Esophagus squamous epithelium (tissue), 5 donors: ENCODE data around the gene TPSD1. TPM values are rescaled to one million over a fixed set of nuclear protein-coding genes. Genes with fewer than 3 reads are reported as not detected.
"Not testable (repeated sequence)": the region's sequence is repeated elsewhere in the genome, so short reads cannot be mapped to it uniquely, and the experiment has no call there.

ENCODE experiments used
- DNase-seq: peaks from one replicate; lab custom pipeline; 2025; lab: John Stamatoyannopoulos, UW
- H3K27ac ChIP-seq, 4 donors: fragments of 200-600 bp; sonication (generic); one replicate each; pipeline ENCODE4 v1.5.1; 2016 to 2019; ENCODE audit warnings: mild to moderate bottlenecking in 1 of 4
- H3K27me3 ChIP-seq, 4 donors: fragments of 200-600 bp; sonication (generic); 1 replicate in 3 of 4; 2 replicates in 1 of 4; pipeline versions ENCODE4 v1.5.1 to v1.6.0; 2017 to 2021; ENCODE audit warnings: antibody characterized with exemption in 1 of 4
- H3K36me3 ChIP-seq, 3 donors: fragments of 200-600 bp; sonication (generic); one replicate each; pipeline ENCODE4 v1.5.1; 2016 to 2019
- H3K4me1 ChIP-seq, 3 donors: fragments of 200-600 bp; sonication (generic); one replicate each; pipeline ENCODE4 v1.5.1; 2017 to 2019
- H3K4me3 ChIP-seq, 4 donors: fragments of 200-600 bp; sonication (generic); 1 replicate in 3 of 4; 2 replicates in 1 of 4; pipeline ENCODE4 v1.5.1; 2016 to 2019; ENCODE audit warnings: mild to moderate bottlenecking in 2 of 4, moderate library complexity in 1 of 4
- H3K9me3 ChIP-seq, 3 donors: fragments of 200-600 bp; sonication (generic); one replicate each; pipeline ENCODE4 v1.5.1; 2016 to 2019
- POLR2A ChIP-seq, 4 donors: fragments of 450-650 bp; IDR thresholded peaks; one replicate each; pipeline ENCODE4 v1.6.1; 2017; ENCODE audit warnings: antibody characterized with exemption in 4 of 4, mild to moderate bottlenecking in 4 of 4, moderate library complexity in 3 of 4
- WGBS, 2 donors: methylation state at CpG; one replicate each; pipeline ENCODE4 v1.1.5; 2018; 5-methylcytosine and 5-hydroxymethylcytosine counted together
- intact Hi-C: fragments of 100-400 bp; cut with DNase I; formaldehyde crosslinking; loops from one replicate; pipeline ENCODE4 v1.15.0; 2022
- total RNA-seq, 4 donors: library from RNA; depleted of rRNA; stranded (reverse); fragments of >200 nt; gene quantifications; one replicate each; pipeline ENCODE4 v1.1.0, GENCODE V29; 2016
- TF ChIP-seq, protein P1 (sequence below), 6 experiments: fragments of 450-650 bp in 4 of 6; fragments of 200-600 bp in 2 of 6; sonication (generic) in 2 of 6; IDR thresholded peaks; one replicate each; pipeline ENCODE4 v1.5.1; 2016 to 2019; ENCODE audit warnings: antibody characterized with exemption in 6 of 6, mild to moderate bottlenecking in 4 of 6, moderate library complexity in 4 of 6
- donor health status: DM: yes; HTN: yes; CAD: no.

Gene TPSD1
- total RNA-seq, 4 donors from 2014 or later = 0.91 to 5.9 TPM; not detected in 2

- Histone ChIP-seq H3K4me1 (peaks cover 5 to 17% (median 9%) of the 10 kb centered on the region in 3 donors), H3K27me3 (peaks cover 0 to 76% (median 21%) of the 10 kb centered on the region in 4 donors), H3K36me3 (no peaks in the 10 kb centered on the region), H3K27ac (no peak overlapping the region), H3K9me3 (no peaks in the 10 kb centered on the region), H3K4me3 (no peak overlapping the region)
- no peak for DNase-seq
- intact Hi-C loops = loop anchor here (10.0 kb wide), 1 partner anchor 789 kb away; no protein-coding TSS in a partner anchor
- WGBS, 2 donors = 80 to 81% methylated on average over 1 to 4 of the region's 15 CpGs
- TF ChIP-seq, protein P1, sequence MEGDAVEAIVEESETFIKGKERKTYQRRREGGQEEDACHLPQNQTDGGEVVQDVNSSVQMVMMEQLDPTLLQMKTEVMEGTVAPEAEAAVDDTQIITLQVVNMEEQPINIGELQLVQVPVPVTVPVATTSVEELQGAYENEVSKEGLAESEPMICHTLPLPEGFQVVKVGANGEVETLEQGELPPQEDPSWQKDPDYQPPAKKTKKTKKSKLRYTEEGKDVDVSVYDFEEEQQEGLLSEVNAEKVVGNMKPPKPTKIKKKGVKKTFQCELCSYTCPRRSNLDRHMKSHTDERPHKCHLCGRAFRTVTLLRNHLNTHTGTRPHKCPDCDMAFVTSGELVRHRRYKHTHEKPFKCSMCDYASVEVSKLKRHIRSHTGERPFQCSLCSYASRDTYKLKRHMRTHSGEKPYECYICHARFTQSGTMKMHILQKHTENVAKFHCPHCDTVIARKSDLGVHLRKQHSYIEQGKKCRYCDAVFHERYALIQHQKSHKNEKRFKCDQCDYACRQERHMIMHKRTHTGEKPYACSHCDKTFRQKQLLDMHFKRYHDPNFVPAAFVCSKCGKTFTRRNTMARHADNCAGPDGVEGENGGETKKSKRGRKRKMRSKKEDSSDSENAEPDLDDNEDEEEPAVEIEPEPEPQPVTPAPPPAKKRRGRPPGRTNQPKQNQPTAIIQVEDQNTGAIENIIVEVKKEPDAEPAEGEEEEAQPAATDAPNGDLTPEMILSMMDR (IDR thresholded peaks at IDR 0.05) = no peak
Observed at GRCh38 chr16:1263591-1264344, 7.9 kb downstream of the TPSD1 start.

- 82 to 88% methylated on average over 16 of the region's 16 CpGs for WGBS, 2 donors
- DNase-seq = no peak
- no peaks in the 10 kb centered on the region for H3K36me3 ChIP-seq
- no peak overlapping the region for H3K4me3 ChIP-seq
- H3K4me1 ChIP-seq = peaks cover 1 to 10% (median 2%) of the 10 kb centered on the region in 3 donors
- intact Hi-C loops = loop anchor here (10.0 kb wide), 1 partner anchor 790 kb away; no protein-coding TSS in a partner anchor
- H3K27ac ChIP-seq = no peak overlapping the region
- peaks cover 0 to 69% (median 15%) of the 10 kb centered on the region in 4 donors for H3K27me3 ChIP-seq
- TF ChIP-seq, protein P1 (IDR thresholded peaks at IDR 0.05) = no peak
- no peak for TF ChIP-seq POLR2A (IDR thresholded peaks at IDR 0.05)
- H3K9me3 ChIP-seq = no peaks in the 10 kb centered on the region
Observed at GRCh38 chr16:1264345-1265089, 8.6 kb downstream of the TPSD1 start.

DNA sequence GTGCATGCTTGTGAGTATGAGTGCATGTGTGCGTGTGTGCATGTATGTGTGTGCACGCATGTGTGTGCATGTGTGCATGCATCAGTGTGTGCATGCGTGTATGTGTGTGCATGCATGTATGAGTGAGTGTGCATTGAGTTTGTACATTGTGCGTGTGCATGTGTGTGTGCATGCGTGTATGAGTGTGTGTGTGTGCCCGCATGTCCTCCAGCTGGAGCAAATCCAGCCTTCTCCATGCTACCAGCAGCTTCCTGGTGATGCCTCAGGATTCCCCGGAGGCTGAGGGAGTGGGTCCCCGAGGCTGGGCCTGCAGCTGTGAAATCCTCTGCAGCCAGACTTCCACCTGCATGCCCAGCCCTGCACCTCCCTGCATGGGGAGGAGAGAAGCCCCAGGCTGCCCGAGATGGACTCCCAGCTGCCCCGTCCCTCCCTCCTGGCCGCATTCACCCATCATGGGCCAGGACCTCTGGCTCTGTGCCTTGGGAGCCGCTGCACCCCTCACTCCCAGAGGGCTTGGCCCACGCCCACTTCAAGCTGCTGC is 9.3 kb downstream of the TPSD1 start:
- no peak overlapping the region for H3K27ac ChIP-seq
- 76% methylated on average over 8 to 9 of the region's 13 CpGs for WGBS, 2 donors
- no peaks in the 10 kb centered on the region for H3K9me3 ChIP-seq
- no peak for TF ChIP-seq POLR2A (IDR thresholded peaks at IDR 0.05)
- TF ChIP-seq, protein P1 (IDR thresholded peaks at IDR 0.05) = no peak
- intact Hi-C loops = loop anchor here (10.0 kb wide), 1 partner anchor 790 kb away; no protein-coding TSS in a partner anchor
- peaks cover 0 to 7% (median 0%) of the 10 kb centered on the region in 3 donors for H3K4me1 ChIP-seq
- H3K27me3 ChIP-seq = peaks cover 0 to 62% (median 9%) of the 10 kb centered on the region in 4 donors
- H3K36me3 ChIP-seq = no peaks in the 10 kb centered on the region
- DNase-seq = no peak
- no peak overlapping the region for H3K4me3 ChIP-seq

DNA sequence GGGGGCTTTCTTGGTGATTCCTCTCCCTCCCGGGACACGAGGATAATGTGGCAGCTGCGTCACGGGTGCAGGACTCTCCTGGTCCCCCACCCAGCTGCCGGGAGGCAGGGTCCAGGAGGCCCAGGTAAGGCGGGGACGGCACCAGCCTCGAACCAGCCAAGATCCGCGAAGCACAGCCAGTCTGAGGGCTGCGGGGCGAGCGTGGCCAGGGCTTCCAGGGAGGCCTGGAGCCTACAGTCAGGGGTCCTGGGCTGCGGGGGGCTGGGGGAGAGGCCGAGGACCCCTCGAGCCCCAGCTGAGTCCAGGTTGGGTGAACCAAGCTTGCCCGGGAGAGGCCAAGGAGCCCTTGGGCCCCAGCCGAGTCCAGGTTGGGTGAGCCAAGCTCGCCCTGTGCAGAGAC is 10.0 kb downstream of the TPSD1 start:
- Histone ChIP-seq H3K27me3 (peaks cover 0 to 56% (median 5%) of the 10 kb centered on the region in 4 donors), H3K27ac (no peak overlapping the region)

GRCh38 chr16:1269418-1269817 is 13.5 kb downstream of the TPSD1 start:
- intact Hi-C loops = loop anchor here (10.0 kb wide), 1 partner anchor 795 kb away; no protein-coding TSS in a partner anchor
- DNase-seq, H3K9me3 ChIP-seq, H3K27ac ChIP-seq, H3K36me3 ChIP-seq, H3K4me3 ChIP-seq: not testable (repeated sequence)
- Histone ChIP-seq H3K4me1 (peaks cover 0 to 10% (median 0%) of the 10 kb centered on the region in 3 donors), H3K27me3 (peaks cover 0 to 55% (median 0%) of the 10 kb centered on the region in 4 donors)
- 71 to 94% methylated on average over 6 to 7 of the region's 7 CpGs for WGBS, 2 donors

More for the DNA sequence above, 10.0 kb downstream of the TPSD1 start:
- intact Hi-C loops = loop anchor here (10.0 kb wide), 1 partner anchor 791 kb away; no protein-coding TSS in a partner anchor
- WGBS, 2 donors = 73 to 90% methylated on average over 2 to 9 of the region's 19 CpGs
- TF ChIP-seq, protein P1 (IDR thresholded peaks at IDR 0.05) = no peak
- TF ChIP-seq POLR2A (IDR thresholded peaks at IDR 0.05) = no peak
- no peak for DNase-seq
- H3K4me1 ChIP-seq = peaks cover 0 to 7% (median 0%) of the 10 kb centered on the region in 3 donors
- no peaks in the 10 kb centered on the region for H3K9me3 ChIP-seq
- H3K4me3 ChIP-seq = no peak overlapping the region
- H3K36me3 ChIP-seq = no peaks in the 10 kb centered on the region
